Bronchial epithelial cell (primary cell): ENCODE measurements around the gene OTOS. TPM values are rescaled to one million over a fixed set of nuclear protein-coding genes. Genes with fewer than 3 reads are reported as not detected.

Source experiments
- DNase-seq: peaks from one replicate; pipeline ENCODE4 v3.0.0-alpha.2; 2010; ENCODE audit warnings: low read depth
- FAIRE-seq: peaks from 2 replicates; lab custom pipeline; 2011; peaks lifted over from hg19 to GRCh38; lab: Jason Lieb, UNC
- H3K27me3 ChIP-seq: 2 replicates; pipeline ENCODE4 v1.5.1; 2011; ENCODE audit warnings: low read length; ENCODE audit not compliant: control insufficient read depth, insufficient read depth
- H3K36me3 ChIP-seq: 2 replicates; pipeline ENCODE4 v1.5.1; 2011; ENCODE audit warnings: low read length; ENCODE audit not compliant: control insufficient read depth, insufficient read depth
- H3K4me3 ChIP-seq: 2 replicates; pipeline ENCODE4 v1.5.1; 2011; ENCODE audit warnings: mild to moderate bottlenecking, low read depth, low read length, control low read depth
- total RNA-seq: library from RNA; depleted of rRNA; stranded (reverse); fragments of >200 nt; gene quantifications from 2 replicates; pipeline ENCODE4 v1.2.1, GENCODE V29; 2014
- TF ChIP-seq, protein P1 (sequence below): IDR thresholded peaks from 2 replicates; pipeline ENCODE4 v1.5.1; 2011; ENCODE audit warnings: mild to moderate bottlenecking, moderate library complexity, low read length, control low read depth, inconsistent platforms; ENCODE audit not compliant: insufficient read depth, severe bottlenecking

OTOS gene
- total RNA-seq, 1 donor from 2014 or later: not detected

- FAIRE-seq: no peak
- no peaks in the 10 kb centered on the region for H3K27me3 ChIP-seq
- no peak for DNase-seq
- TF ChIP-seq, protein P1, sequence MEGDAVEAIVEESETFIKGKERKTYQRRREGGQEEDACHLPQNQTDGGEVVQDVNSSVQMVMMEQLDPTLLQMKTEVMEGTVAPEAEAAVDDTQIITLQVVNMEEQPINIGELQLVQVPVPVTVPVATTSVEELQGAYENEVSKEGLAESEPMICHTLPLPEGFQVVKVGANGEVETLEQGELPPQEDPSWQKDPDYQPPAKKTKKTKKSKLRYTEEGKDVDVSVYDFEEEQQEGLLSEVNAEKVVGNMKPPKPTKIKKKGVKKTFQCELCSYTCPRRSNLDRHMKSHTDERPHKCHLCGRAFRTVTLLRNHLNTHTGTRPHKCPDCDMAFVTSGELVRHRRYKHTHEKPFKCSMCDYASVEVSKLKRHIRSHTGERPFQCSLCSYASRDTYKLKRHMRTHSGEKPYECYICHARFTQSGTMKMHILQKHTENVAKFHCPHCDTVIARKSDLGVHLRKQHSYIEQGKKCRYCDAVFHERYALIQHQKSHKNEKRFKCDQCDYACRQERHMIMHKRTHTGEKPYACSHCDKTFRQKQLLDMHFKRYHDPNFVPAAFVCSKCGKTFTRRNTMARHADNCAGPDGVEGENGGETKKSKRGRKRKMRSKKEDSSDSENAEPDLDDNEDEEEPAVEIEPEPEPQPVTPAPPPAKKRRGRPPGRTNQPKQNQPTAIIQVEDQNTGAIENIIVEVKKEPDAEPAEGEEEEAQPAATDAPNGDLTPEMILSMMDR: no peak
- no peak overlapping the region for H3K4me3 ChIP-seq
- H3K36me3 ChIP-seq: peaks cover 13% of the 10 kb centered on the region
Measured at GRCh38 chr2:240126731-240127130, 13.7 kb downstream of the OTOS start.

- H3K27me3 ChIP-seq: no peaks in the 10 kb centered on the region
- peaks cover 7% of the 10 kb centered on the region for H3K36me3 ChIP-seq
- DNase-seq (no peak), FAIRE-seq (peak; percentile 23)
- H3K4me3 ChIP-seq: no peak overlapping the region
- TF ChIP-seq, protein P1: no peak
Measured at GRCh38 chr2:240125742-240126141, 14.7 kb downstream of the OTOS start.

- TF ChIP-seq, protein P1: no peak
- Histone ChIP-seq H3K27me3 (no peaks in the 10 kb centered on the region), H3K4me3 (no peak overlapping the region), H3K36me3 (peaks cover 4% of the 10 kb centered on the region)
- no peak for DNase-seq
- FAIRE-seq: no peak
Measured at GRCh38 chr2:240124651-240125030, 15.8 kb downstream of the OTOS start.

GRCh38 chr2:240123821-240124650, 16.4 kb downstream of the OTOS start:
- no peak for FAIRE-seq
- Histone ChIP-seq H3K4me3 (no peak overlapping the region), H3K36me3 (peaks cover 3% of the 10 kb centered on the region), H3K27me3 (no peaks in the 10 kb centered on the region)
- TF ChIP-seq, protein P1: no peak
- DNase-seq: no peak

GRCh38 chr2:240121675-240122074, 18.8 kb downstream of the OTOS start:
- FAIRE-seq: no peak
- no peak for DNase-seq

More at GRCh38 chr2:240121675-240122074, 18.8 kb downstream of the OTOS start:
- H3K4me3 ChIP-seq: no peak overlapping the region
- H3K27me3 ChIP-seq: no peaks in the 10 kb centered on the region
- TF ChIP-seq, protein P1: no peak
- no peaks in the 10 kb centered on the region for H3K36me3 ChIP-seq
